HG02571 (cell line): ENCODE measurements around the gene NMUR1.
"Not testable (repeated sequence)": the region's sequence is repeated elsewhere in the genome, so short reads cannot be mapped to it uniquely, and the experiment has no call there.

Source experiments
- ATAC-seq: cut with Tn5 transposase; IDR thresholded peaks from one replicate; pipeline ENCODE4 v1.9.1; 2021; ENCODE audit warnings: mild to moderate bottlenecking, moderate library complexity; ENCODE audit not compliant: unreplicated experiment

The NMUR1 gene

GRCh38 chr2:231530099-231531011 lies at the start of gene NMUR1:
Gene NMUR1 (minus strand): TSS chr2:231530445. CDS start chr2:231530361, 84 bp downstream.
- no peak for ATAC-seq

- ATAC-seq = no peak
Measured at GRCh38 chr2:231579560-231579959, 49.3 kb upstream of the NMUR1 start.

GRCh38 chr2:231578655-231579054 lies 48.4 kb upstream of the NMUR1 start:
- not testable (repeated sequence) for ATAC-seq

- no peak for ATAC-seq
Measured at GRCh38 chr2:231576465-231576864, 46.2 kb upstream of the NMUR1 start.

GRCh38 chr2:231575612-231576256 lies 45.5 kb upstream of the NMUR1 start:
- no peak for ATAC-seq

- no peak for ATAC-seq
Measured at GRCh38 chr2:231573698-231574421, 43.6 kb upstream of the NMUR1 start.

- ATAC-seq = no peak
Measured at GRCh38 chr2:231573096-231573495, 42.9 kb upstream of the NMUR1 start.

GRCh38 chr2:231571661-231572191 lies 41.5 kb upstream of the NMUR1 start:
- ATAC-seq = no peak

- not testable (repeated sequence) for ATAC-seq
Measured at GRCh38 chr2:231570915-231571314, 40.7 kb upstream of the NMUR1 start.

- no peak for ATAC-seq
Measured at GRCh38 chr2:231568785-231569435, 38.7 kb upstream of the NMUR1 start.

- ATAC-seq = no peak
Measured at GRCh38 chr2:231568098-231568784, 38.0 kb upstream of the NMUR1 start.

- ATAC-seq = no peak
Measured at GRCh38 chr2:231567159-231567558, 36.9 kb upstream of the NMUR1 start.

GRCh38 chr2:231565887-231566594 lies 35.8 kb upstream of the NMUR1 start:
- ATAC-seq = no peak

- ATAC-seq = no peak
Measured at GRCh38 chr2:231563378-231563961, 33.2 kb upstream of the NMUR1 start.

- ATAC-seq = peak; percentile 70
Measured at GRCh38 chr2:231557571-231558217, 27.4 kb upstream of the NMUR1 start.

- no peak for ATAC-seq
Measured at GRCh38 chr2:231556981-231557380, 26.7 kb upstream of the NMUR1 start.

GRCh38 chr2:231556496-231556895 lies 26.3 kb upstream of the NMUR1 start:
- ATAC-seq = not testable (repeated sequence)

GRCh38 chr2:231554748-231555545 lies 24.7 kb upstream of the NMUR1 start:
- ATAC-seq = no peak
